Stomach (tissue), 9 donors: ENCODE measurements around the gene VGLL4. TPM values are rescaled to one million over a fixed set of nuclear protein-coding genes. Genes with fewer than 3 reads are reported as not detected.
"Not testable (repeated sequence)": the region's sequence is repeated elsewhere in the genome, so short reads cannot be mapped to it uniquely, and the experiment has no call there.

Experiments
- DNase-seq, 2 donors: peaks; one replicate each; pipeline versions ENCODE4 v3.0.0 to v3.0.0-alpha.2; 2013 to 2019
- H3K27ac ChIP-seq, 5 donors: fragments of 200-600 bp in 4 of 5; sonication (generic) in 4 of 5; one replicate each; pipeline ENCODE4 v1.5.1; 2013 to 2019; ENCODE audit warnings: mild to moderate bottlenecking in 1 of 5, moderate library complexity in 1 of 5
- H3K27me3 ChIP-seq, 3 donors: fragments of 200-600 bp; sonication (generic); one replicate each; pipeline ENCODE4 v1.5.1; 2017 to 2019; ENCODE audit warnings: mixed run types in 1 of 3
- H3K36me3 ChIP-seq, 4 donors: fragments of 200-600 bp; sonication (generic); 1 replicate in 3 of 4; 2 replicates in 1 of 4; pipeline ENCODE4 v1.5.1; 2016 to 2019
- H3K4me1 ChIP-seq, 4 donors: fragments of 200-600 bp; sonication (generic); one replicate each; pipeline ENCODE4 v1.5.1; 2016 to 2019
- H3K4me3 ChIP-seq, 4 donors: fragments of 200-600 bp; sonication (generic) in 3 of 4; one replicate each; pipeline ENCODE4 v1.5.1; 2016 to 2019; ENCODE audit warnings: mild to moderate bottlenecking in 1 of 4
- H3K9me3 ChIP-seq, 4 donors: fragments of 200-600 bp; sonication (generic); one replicate each; pipeline ENCODE4 v1.5.1; 2016 to 2019
- CTCF ChIP-seq, 7 experiments: fragments of 450-650 bp in 4 of 7; fragments of 200-600 bp in 3 of 7; sonication (generic) in 3 of 7; IDR thresholded peaks; one replicate each; pipeline ENCODE4 v1.5.1; 2016 to 2019; ENCODE audit warnings: antibody characterized with exemption in 7 of 7, control low read depth in 2 of 7, mild to moderate bottlenecking in 1 of 7
- EP300 ChIP-seq: sonication (generic); formaldehyde crosslinking; IDR thresholded peaks from one replicate; pipeline ENCODE4 v1.6.1; 2017; ENCODE audit warnings: antibody characterized with exemption
- POLR2A ChIP-seq, 4 donors: fragments of 450-650 bp; IDR thresholded peaks; one replicate each; pipeline ENCODE4 v1.6.1; 2016; ENCODE audit warnings: antibody characterized with exemption in 4 of 4, control low read depth in 2 of 4, mild to moderate bottlenecking in 1 of 4, moderate library complexity in 1 of 4
- POLR2AphosphoS5 ChIP-seq, 3 donors: sonication (generic); formaldehyde crosslinking; IDR thresholded peaks; one replicate each; pipeline ENCODE4 v1.6.1; 2016; ENCODE audit warnings: antibody characterized with exemption in 3 of 3
- WGBS, 5 donors: extraction: QIAGEN DNeasy Blood & Tissue Kit in 3 of 5; methylation state at CpG; one replicate each; pipeline versions ENCODE4 v1.1.5 to v1.1.7; 2013 to 2018; 5-methylcytosine and 5-hydroxymethylcytosine counted together
- intact Hi-C: fragments of 100-400 bp; cut with DNase I; formaldehyde crosslinking; loops from one replicate; pipeline ENCODE4 v1.15.1; 2023; ENCODE audit warnings: low total_unique reads
- polyA plus RNA-seq, 3 donors: library from polyadenylated mRNA; stranded (reverse); fragments of 200-250 nt; gene quantifications; one replicate each; pipeline ENCODE4 v1.2.3, GENCODE V29; 2013
- total RNA-seq, 5 donors: library from RNA; depleted of rRNA; stranded (reverse); fragments of >200 nt; gene quantifications; one replicate each; pipeline versions ENCODE4 v1.1.0 to v1.2.3, GENCODE V29; 2014 to 2016
- donor health status: healthy with polysubstance abuse.
- donor health status: Bipolar disorder and iron deficiency.
- donor health status: healthy.

The VGLL4 gene
- total and polyA plus RNA-seq, 8 donors, result 15.2 to 147 (median 43.3) TPM

GRCh38 chr3:11580645-11581044, 63.1 kb downstream of the VGLL4 start:
- peaks cover 0 to 2% (median 0%) of the 10 kb centered on the region in 4 donors for H3K36me3 ChIP-seq
- no peak for TF ChIP-seq EP300
- no peaks in the 10 kb centered on the region for H3K9me3 ChIP-seq
- peak overlapping the region in 2 of 5 donors; percentile 69 to 81 for H3K27ac ChIP-seq
- intact Hi-C loops, result no loop called here
- DNase-seq, result no peak
- WGBS, 5 donors, result 71 to 75% (median 73%) methylated on average over 2 of the region's 2 CpGs
- no peak overlapping the region for H3K4me3 ChIP-seq
- H3K27me3 ChIP-seq, result no peaks in the 10 kb centered on the region
- H3K4me1 ChIP-seq, result peaks cover 31 to 71% (median 47%) of the 10 kb centered on the region in 4 donors

- Histone ChIP-seq H3K4me3 (no peak overlapping the region), H3K9me3 (no peaks in the 10 kb centered on the region), H3K27me3 (no peaks in the 10 kb centered on the region), H3K4me1 (peaks cover 25 to 63% (median 38%) of the 10 kb centered on the region in 4 donors), H3K27ac (no peak overlapping the region), H3K36me3 (peaks cover 3 to 17% (median 14%) of the 10 kb centered on the region in 4 donors)
- no peak for DNase-seq
- 77 to 94% (median 90%) methylated on average over 8 of the region's 8 CpGs for whole genome bisulfite sequencing, 5 donors
- intact Hi-C loops, result no loop called here
- TF ChIP-seq CTCF (IDR thresholded peaks at IDR 0.05), result no peak
- TF ChIP-seq EP300, result no peak
- TF ChIP-seq POLR2AphosphoS5 (IDR thresholded peaks at IDR 0.05), result no peak
- no peak for TF ChIP-seq POLR2A (IDR thresholded peaks at IDR 0.05)
Measured at GRCh38 chr3:11578169-11578568, 65.5 kb downstream of the VGLL4 start.

GRCh38 chr3:11576453-11576852, 67.3 kb downstream of the VGLL4 start:
- Histone ChIP-seq H3K9me3 (no peaks in the 10 kb centered on the region), H3K27ac (no peak overlapping the region), H3K27me3 (no peaks in the 10 kb centered on the region), H3K4me1 (peaks cover 7 to 46% (median 23%) of the 10 kb centered on the region in 4 donors), H3K36me3 (peaks cover 3 to 23% (median 15%) of the 10 kb centered on the region in 4 donors), H3K4me3 (no peak overlapping the region)
- no peak for DNase-seq
- 63 to 82% (median 78%) methylated on average over 9 of the region's 9 CpGs for WGBS, 5 donors
- intact Hi-C loops, result no loop called here
- TF ChIP-seq EP300 (no peak), POLR2AphosphoS5 (IDR thresholded peaks at IDR 0.05) (no peak)

GRCh38 chr3:11575677-11576076, 68.0 kb downstream of the VGLL4 start:
- Histone ChIP-seq H3K4me3 (no peak overlapping the region), H3K36me3 (peaks cover 3 to 23% (median 15%) of the 10 kb centered on the region in 4 donors), H3K9me3 (no peaks in the 10 kb centered on the region), H3K4me1 (peaks cover 0 to 42% (median 19%) of the 10 kb centered on the region in 4 donors), H3K27ac (no peak overlapping the region), H3K27me3 (no peaks in the 10 kb centered on the region)
- DNase-seq, result no peak
- 79 to 86% (median 85%) methylated on average over 10 of the region's 10 CpGs for WGBS, 5 donors
- intact Hi-C loops, result no loop called here
- TF ChIP-seq POLR2AphosphoS5 (IDR thresholded peaks at IDR 0.05) (no peak), POLR2A (IDR thresholded peaks at IDR 0.05) (no peak), CTCF (IDR thresholded peaks at IDR 0.05) (no peak), EP300 (no peak)

GRCh38 chr3:11574981-11575669, 68.6 kb downstream of the VGLL4 start:
- H3K4me1 ChIP-seq, result peaks cover 0 to 42% (median 19%) of the 10 kb centered on the region in 4 donors
- DNase-seq, result no peak
- H3K4me3 ChIP-seq, result no peak overlapping the region
- TF ChIP-seq EP300 (no peak), POLR2A (IDR thresholded peaks at IDR 0.05) (no peak), CTCF (IDR thresholded peaks at IDR 0.05) (no peak), POLR2AphosphoS5 (IDR thresholded peaks at IDR 0.05) (no peak)
- intact Hi-C loops, result no loop called here
- H3K27me3 ChIP-seq, result no peaks in the 10 kb centered on the region
- H3K36me3 ChIP-seq, result peaks cover 3 to 23% (median 15%) of the 10 kb centered on the region in 4 donors
- no peaks in the 10 kb centered on the region for H3K9me3 ChIP-seq
- WGBS, 5 donors, result 87 to 90% (median 88%) methylated on average over 20 of the region's 20 CpGs
- no peak overlapping the region for H3K27ac ChIP-seq

GRCh38 chr3:11572660-11573059, 71.1 kb downstream of the VGLL4 start:
- DNase-seq, intact Hi-C loops, H3K27me3 ChIP-seq, H3K9me3 ChIP-seq, H3K4me3 ChIP-seq, H3K27ac ChIP-seq: not testable (repeated sequence)
- peaks cover 3 to 23% (median 15%) of the 10 kb centered on the region in 4 donors for H3K36me3 ChIP-seq
- WGBS, 5 donors, result 94 to 98% (median 97%) methylated on average over 11 of the region's 11 CpGs
- peaks cover 11 to 61% (median 35%) of the 10 kb centered on the region in 4 donors for H3K4me1 ChIP-seq
